PC-9 (cell line): ENCODE results near the gene APBB3.
"Not testable (repeated sequence)": the region's sequence is repeated elsewhere in the genome, so short reads cannot be mapped to it uniquely, and the experiment has no call there.

Source experiments
- CTCF ChIP-seq: fragments of 200-600 bp; sonication (generic); conservative IDR thresholded peaks from 2 replicates; pipeline ENCODE4 v1.6.1; 2017; ENCODE audit warnings: mixed run types, antibody characterized with exemption, mild to moderate bottlenecking, moderate library complexity
- EZH2 ChIP-seq: fragments of 200-600 bp; sonication (generic); IDR thresholded peaks from 2 replicates; pipeline ENCODE4 v1.8.0; 2017; ENCODE audit warnings: antibody characterized with exemption, low read depth

- peak; percentile 26; the same call in 1 of the 2 replicates for TF ChIP-seq CTCF
- not testable (repeated sequence) for TF ChIP-seq EZH2
Observed at GRCh38 chr5:140579188-140579747, 14.9 kb upstream of the APBB3 start.
